ENCODE data around the gene MRM3.
"Not testable (repeated sequence)": the region's sequence is repeated elsewhere in the genome, so short reads cannot be mapped to it uniquely, and the experiment has no call there.

- not testable (repeated sequence) for TF ChIP-seq CTCF (conservative IDR thresholded peaks at IDR 0.05; ENCODE audit: low read length); EZH2phosphoT487 (IDR thresholded peaks at IDR 0.05; ENCODE audit: borderline replicate concordance, low read depth, low read length)
These were observed 8.7 kb downstream of the MRM3 start for GRCh38 chr17:790874-791247.
